GM12865 (cell line): ENCODE measurements around the gene HMGN4.
"Not testable (repeated sequence)": the region's sequence is repeated elsewhere in the genome, so short reads cannot be mapped to it uniquely, and the experiment has no call there.

Source experiments
- DNase-seq: peaks from one replicate; pipeline ENCODE4 v3.0.0; 2010; ENCODE audit warnings: low read depth
- H3K4me3 ChIP-seq: 2 replicates; pipeline ENCODE4 v1.5.1; 2011; ENCODE audit warnings: mild to moderate bottlenecking, low read depth, low read length, control low read depth
- CTCF ChIP-seq: IDR thresholded peaks from 2 replicates; pipeline ENCODE4 v1.5.1; 2011; ENCODE audit warnings: low read length, control low read depth, low read depth, inconsistent platforms; ENCODE audit not compliant: insufficient read depth; ENCODE audit errors: missing control alignments

Gene HMGN4

GRCh38 chr6:26541579-26541978, 3.4 kb downstream of the HMGN4 start:
- no peak for TF ChIP-seq CTCF
- H3K4me3 ChIP-seq = no peak overlapping the region
- DNase-seq = no peak

GRCh38 chr6:26543953-26544352, 5.8 kb downstream of the HMGN4 start:
- TF ChIP-seq CTCF = peak; percentile 34
- peak; percentile 36 for DNase-seq
- no peak overlapping the region for H3K4me3 ChIP-seq

GRCh38 chr6:26544473-26544872, 6.3 kb downstream of the HMGN4 start:
- DNase-seq = no peak
- no peak for TF ChIP-seq CTCF
- H3K4me3 ChIP-seq = no peak overlapping the region

GRCh38 chr6:26545627-26546026, 7.5 kb downstream of the HMGN4 start:
- no peak overlapping the region for H3K4me3 ChIP-seq
- TF ChIP-seq CTCF = no peak
- DNase-seq = no peak

GRCh38 chr6:26547363-26547762, 9.2 kb downstream of the HMGN4 start:
- DNase-seq, H3K4me3 ChIP-seq: not testable (repeated sequence)

GRCh38 chr6:26550250-26550993, 12.3 kb downstream of the HMGN4 start:
- no peak for TF ChIP-seq CTCF
- peak; percentile 80 for DNase-seq
- peak overlapping the region; percentile 88 for H3K4me3 ChIP-seq

- DNase-seq = no peak
- TF ChIP-seq CTCF = no peak
- H3K4me3 ChIP-seq = no peak overlapping the region
Observed at GRCh38 chr6:26552205-26552604, 14.0 kb downstream of the HMGN4 start.
